Measurements from ENCODE around the gene SULF2. TPM values are rescaled to one million over a fixed set of nuclear protein-coding genes. Genes with fewer than 3 reads are reported as not detected.
A peak's percentile ranks its signal among the peaks of the same experiment; 100 is the strongest.

Gene SULF2
- total RNA-seq, 1 donor from 2014 or later = 78.2 TPM

GRCh38 chr20:47618479-47618878 is 166.8 kb downstream of the SULF2 start:
- no peak for TF ChIP-seq CTCF (IDR thresholded peaks at IDR 0.05; ENCODE audit: insufficient read depth, low read length, poor library complexity, severe bottlenecking)
- Histone ChIP-seq H3K36me3 (ENCODE audit: control insufficient read depth, insufficient read depth, low read length) (no peaks in the 10 kb centered on the region), H3K27me3 (ENCODE audit: control insufficient read depth, insufficient read depth, low read length) (no peaks in the 10 kb centered on the region), H3K4me3 (ENCODE audit: low read depth, low read length) (no peak overlapping the region)
- no peak for DNase-seq (ENCODE audit: low read depth)

GRCh38 chr20:47614703-47615309 is 170.5 kb downstream of the SULF2 start:
- no peaks in the 10 kb centered on the region for H3K27me3 ChIP-seq (ENCODE audit: control insufficient read depth, insufficient read depth, low read length)
- TF ChIP-seq CTCF (IDR thresholded peaks at IDR 0.05; ENCODE audit: insufficient read depth, low read length, poor library complexity, severe bottlenecking) = no peak
- H3K36me3 ChIP-seq (ENCODE audit: control insufficient read depth, insufficient read depth, low read length) = no peaks in the 10 kb centered on the region
- H3K4me3 ChIP-seq (ENCODE audit: low read depth, low read length) = no peak overlapping the region
- no peak for DNase-seq (ENCODE audit: low read depth)

GRCh38 chr20:47612670-47613069 is 172.6 kb downstream of the SULF2 start:
- no peak overlapping the region for H3K4me3 ChIP-seq (ENCODE audit: low read depth, low read length)
- H3K36me3 ChIP-seq (ENCODE audit: control insufficient read depth, insufficient read depth, low read length) = no peaks in the 10 kb centered on the region
- DNase-seq (ENCODE audit: low read depth) = no peak
- TF ChIP-seq CTCF (IDR thresholded peaks at IDR 0.05; ENCODE audit: insufficient read depth, low read length, poor library complexity, severe bottlenecking) = no peak
- no peaks in the 10 kb centered on the region for H3K27me3 ChIP-seq (ENCODE audit: control insufficient read depth, insufficient read depth, low read length)

- no peak for DNase-seq (ENCODE audit: low read depth)
- TF ChIP-seq CTCF (IDR thresholded peaks at IDR 0.05; ENCODE audit: insufficient read depth, low read length, poor library complexity, severe bottlenecking) = no peak
- H3K36me3 ChIP-seq (ENCODE audit: control insufficient read depth, insufficient read depth, low read length) = no peaks in the 10 kb centered on the region
Observed at GRCh38 chr20:47611785-47612184, 173.5 kb downstream of the SULF2 start.

GRCh38 chr20:47610945-47611250 is 174.4 kb downstream of the SULF2 start:
- H3K36me3 ChIP-seq (ENCODE audit: control insufficient read depth, insufficient read depth, low read length) = no peaks in the 10 kb centered on the region
- no peak for DNase-seq (ENCODE audit: low read depth)
- no peak overlapping the region for H3K4me3 ChIP-seq (ENCODE audit: low read depth, low read length)
- H3K27me3 ChIP-seq (ENCODE audit: control insufficient read depth, insufficient read depth, low read length) = no peaks in the 10 kb centered on the region
- no peak for TF ChIP-seq CTCF (IDR thresholded peaks at IDR 0.05; ENCODE audit: insufficient read depth, low read length, poor library complexity, severe bottlenecking)

More at GRCh38 chr20:47611785-47612184, 173.5 kb downstream of the SULF2 start:
- Histone ChIP-seq H3K27me3 (ENCODE audit: control insufficient read depth, insufficient read depth, low read length) (no peaks in the 10 kb centered on the region), H3K4me3 (ENCODE audit: low read depth, low read length) (no peak overlapping the region)

GRCh38 chr20:47610247-47610944 is 174.9 kb downstream of the SULF2 start:
- DNase-seq (ENCODE audit: low read depth) = peak; percentile 85
- Histone ChIP-seq H3K4me3 (ENCODE audit: low read depth, low read length) (no peak overlapping the region), H3K36me3 (ENCODE audit: control insufficient read depth, insufficient read depth, low read length) (no peaks in the 10 kb centered on the region), H3K27me3 (ENCODE audit: control insufficient read depth, insufficient read depth, low read length) (no peaks in the 10 kb centered on the region)
- no peak for TF ChIP-seq CTCF (IDR thresholded peaks at IDR 0.05; ENCODE audit: insufficient read depth, low read length, poor library complexity, severe bottlenecking)
